Activated CD4-positive, CD25-positive, alpha-beta regulatory T cell treated with anti-CD3 and anti-CD28 coated beads, Interleukin-2, amount 50 U/mL, for 72 hours (primary cell): ENCODE data around the gene RBM47.
"Not testable (repeated sequence)": the region's sequence is repeated elsewhere in the genome, so short reads cannot be mapped to it uniquely, and the experiment has no call there.

Experiments used
- DNase-seq: peaks from one replicate; pipeline ENCODE4 v3.0.0; 2021

RBM47 gene

DNA sequence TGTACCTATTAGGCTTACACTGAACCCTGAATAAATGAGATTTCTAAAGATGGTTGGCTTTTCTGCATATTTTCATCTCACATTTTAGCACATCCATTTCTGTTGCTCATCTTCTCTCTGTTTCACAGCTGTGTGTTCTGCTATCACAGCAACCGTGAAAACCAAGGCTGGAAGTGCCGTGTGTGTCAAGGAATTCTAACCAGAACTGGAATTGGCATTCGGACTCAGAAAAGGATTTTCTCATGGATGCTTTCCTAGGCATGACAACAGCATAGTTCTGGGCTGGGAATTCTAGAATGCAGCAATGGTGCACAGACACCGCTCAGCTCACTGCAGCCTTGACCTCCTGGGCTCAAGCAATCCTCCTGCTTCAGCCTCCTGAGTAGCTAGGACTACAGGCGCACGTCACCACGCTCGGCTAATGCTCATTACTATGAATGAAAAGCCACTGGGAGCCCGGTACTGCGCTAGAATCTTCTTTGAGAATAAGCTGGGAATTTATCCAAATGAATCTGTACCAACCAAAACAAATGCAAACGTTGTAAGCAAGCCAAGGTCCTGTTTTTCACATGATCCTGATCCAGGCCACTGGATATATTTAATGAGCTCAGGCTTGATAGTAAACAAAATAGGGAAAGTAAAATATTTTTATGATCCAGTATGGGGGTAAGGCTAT is 105.2 kb downstream of the RBM47 start:
- DNase-seq = no peak

DNA sequence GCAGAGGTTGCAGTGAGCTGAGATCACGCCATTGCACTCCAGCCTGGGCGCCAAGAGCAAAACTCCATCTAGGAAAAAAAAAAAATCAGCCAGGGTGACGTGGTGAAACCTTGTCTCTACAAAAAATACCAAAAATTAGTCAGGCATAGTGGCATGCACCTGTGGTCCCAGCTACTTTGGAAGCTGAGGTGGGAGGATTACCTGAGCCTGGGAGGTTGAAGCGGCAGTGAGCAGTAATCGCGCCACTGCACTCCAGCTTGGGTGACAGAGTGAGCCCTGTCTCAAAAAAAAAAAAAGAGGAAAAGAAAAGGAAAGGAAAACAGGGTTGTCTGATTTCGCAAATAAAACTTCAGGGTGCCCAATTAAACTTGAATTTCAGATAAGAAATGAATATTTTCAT is 106.1 kb downstream of the RBM47 start:
- DNase-seq = no peak

DNA sequence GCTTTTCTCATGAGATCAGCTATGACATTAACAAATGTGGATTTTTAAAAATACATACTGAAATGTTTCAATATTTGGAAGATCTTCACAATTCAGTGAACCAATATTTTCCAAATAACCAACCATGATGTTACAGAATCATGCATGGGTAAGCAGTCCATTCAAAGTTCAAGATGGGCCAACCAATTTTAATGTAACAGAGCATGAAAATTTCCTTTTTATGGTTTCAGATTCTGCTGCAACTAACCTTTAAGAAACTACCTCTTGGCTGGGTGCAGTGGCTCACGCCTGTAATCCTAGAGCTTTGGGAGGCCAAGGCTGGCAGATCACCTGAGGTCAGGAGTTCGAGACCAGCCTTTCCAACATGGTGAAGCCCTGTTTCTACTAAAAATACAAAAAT is 107.7 kb downstream of the RBM47 start:
- no peak for DNase-seq

DNA sequence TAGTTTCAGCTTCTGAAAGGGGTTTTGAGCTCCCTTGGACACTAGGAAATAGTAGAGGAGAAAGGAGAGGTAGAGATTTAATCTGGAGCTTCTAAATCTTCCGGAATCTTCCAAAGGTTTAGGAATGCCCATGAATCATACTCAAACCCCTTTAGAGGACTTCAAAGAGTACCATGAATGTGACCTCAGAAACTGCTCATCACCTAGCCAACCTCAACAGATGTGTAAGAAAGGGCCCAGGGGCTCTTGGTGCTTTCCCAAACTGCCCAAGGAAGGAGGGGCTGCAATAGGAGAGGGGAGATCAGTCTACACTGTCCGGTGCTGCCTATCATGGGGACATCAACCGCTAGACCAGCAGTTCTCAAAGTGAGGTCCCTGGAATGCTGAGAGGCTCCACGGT is 109.1 kb downstream of the RBM47 start:
- no peak for DNase-seq

DNA sequence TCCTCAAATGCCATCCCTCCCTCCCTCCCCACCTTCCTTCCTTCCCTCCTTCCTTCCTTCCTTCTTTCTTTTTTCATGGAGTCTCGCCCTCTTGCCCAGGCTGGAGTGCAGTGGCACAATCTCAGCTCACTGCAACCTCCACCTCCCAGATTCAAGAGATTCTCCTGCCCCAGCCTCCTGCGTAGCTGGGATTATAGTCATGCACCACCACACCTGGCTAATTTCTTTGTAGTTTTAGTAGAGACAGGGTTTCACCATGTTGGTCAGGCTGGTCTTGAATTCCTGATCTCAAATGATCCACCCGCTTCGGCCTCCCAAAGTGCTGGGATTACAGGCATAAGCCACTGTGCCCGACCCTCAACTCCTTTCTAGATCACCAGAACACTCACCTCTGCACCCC is 112.6 kb downstream of the RBM47 start:
- not testable (repeated sequence) for DNase-seq

DNA sequence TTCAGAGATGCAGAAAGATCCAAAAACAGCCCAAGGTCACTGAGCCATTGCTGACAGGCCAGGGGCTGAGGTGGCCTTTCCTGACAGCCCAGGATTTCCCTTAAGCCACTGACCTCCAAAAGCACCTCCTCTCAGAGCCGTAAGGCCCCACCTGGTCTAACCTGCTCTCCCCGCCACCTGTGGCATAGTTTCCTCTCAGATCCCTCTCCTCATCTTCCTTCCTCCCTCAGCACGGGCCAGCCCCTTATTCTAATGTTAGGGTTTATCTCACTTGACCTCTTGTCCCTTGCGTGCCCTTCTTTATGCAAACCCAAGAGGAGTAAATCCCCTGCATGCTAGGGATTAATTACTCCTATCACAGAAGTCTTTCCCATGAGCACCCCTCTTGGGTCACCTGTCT is 113.0 kb downstream of the RBM47 start:
- no peak for DNase-seq

DNA sequence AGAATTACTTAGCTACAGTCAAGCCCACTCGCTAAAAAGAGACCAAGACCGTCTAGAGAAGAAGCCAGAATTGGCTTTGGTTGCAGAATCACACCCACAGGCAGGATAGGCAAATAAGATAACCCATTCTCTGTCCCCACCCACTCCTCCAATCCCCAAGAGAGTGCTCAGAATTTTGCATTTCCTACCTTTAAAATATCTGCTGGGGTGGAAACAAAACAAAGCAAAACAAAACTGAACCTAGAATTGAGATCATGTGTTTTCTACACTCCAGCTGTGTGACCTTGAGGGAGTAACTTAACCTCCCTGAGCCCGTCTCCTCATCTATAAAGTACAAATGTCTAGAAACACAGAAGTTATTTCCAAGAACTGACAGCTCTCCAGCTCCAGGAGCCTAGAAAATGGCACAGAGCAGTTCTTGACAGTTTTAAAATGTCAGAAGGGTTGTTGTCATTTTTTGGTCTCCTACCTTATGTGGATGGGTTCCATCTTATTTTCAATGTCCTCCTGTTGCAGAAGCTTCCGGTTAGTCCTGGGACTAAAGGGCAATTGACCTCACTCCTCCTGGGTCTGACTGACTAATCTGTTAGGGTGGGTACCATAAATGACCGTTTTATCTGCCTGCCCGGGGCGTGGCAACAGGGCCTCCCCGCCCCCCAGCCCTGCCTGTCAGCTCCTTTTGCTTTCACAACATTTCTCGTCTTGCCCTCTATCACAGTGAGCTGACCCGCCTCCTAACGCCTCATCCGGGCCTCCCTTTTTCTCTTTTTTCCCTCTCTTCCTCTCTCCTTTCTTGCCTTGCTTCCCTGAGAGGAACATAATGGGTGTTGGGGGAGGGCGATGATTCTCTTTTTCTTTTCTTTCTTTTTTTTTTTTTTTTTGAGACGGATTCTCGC is 114.0 kb downstream of the RBM47 start:
- DNase-seq = no peak

DNA sequence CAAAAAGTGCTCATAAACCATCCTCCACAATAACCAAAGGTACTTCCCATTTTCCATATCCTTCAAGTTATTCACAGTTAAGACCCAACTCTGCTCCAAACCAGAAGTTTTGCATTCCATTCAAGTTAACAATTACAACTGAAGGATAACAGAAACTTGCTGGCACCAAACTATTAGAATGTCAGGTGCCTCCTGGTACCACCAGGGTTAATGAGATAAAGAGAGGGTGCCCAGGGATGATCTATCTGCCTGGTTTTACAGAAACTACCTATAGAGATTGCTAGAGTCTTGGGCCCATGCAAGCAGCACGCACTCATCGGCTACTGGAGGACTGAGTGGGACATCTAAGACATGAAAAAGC is 114.6 kb downstream of the RBM47 start:
- DNase-seq = no peak

DNA sequence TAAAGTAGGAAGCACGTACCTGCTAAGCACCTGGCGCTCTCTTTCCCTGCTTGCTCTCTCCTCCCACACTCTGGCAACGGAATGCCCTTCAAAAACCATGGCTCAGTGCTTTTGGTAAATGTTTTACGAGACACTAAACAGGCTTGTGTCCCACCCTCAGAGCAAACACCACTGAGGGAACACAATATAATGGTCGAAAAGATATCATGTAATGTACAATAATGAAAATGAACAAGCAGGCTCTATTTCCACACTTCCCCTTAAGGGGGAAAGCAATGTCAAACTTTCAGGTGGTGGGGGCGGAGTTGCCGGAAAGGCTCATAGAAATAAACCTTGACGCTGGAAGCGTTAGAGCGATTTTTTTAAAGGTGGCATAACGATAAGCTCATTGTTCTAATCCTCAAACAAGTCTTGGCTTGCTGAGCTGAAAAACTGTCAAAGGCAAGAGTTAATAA is 115.1 kb downstream of the RBM47 start:
- no peak for DNase-seq

DNA sequence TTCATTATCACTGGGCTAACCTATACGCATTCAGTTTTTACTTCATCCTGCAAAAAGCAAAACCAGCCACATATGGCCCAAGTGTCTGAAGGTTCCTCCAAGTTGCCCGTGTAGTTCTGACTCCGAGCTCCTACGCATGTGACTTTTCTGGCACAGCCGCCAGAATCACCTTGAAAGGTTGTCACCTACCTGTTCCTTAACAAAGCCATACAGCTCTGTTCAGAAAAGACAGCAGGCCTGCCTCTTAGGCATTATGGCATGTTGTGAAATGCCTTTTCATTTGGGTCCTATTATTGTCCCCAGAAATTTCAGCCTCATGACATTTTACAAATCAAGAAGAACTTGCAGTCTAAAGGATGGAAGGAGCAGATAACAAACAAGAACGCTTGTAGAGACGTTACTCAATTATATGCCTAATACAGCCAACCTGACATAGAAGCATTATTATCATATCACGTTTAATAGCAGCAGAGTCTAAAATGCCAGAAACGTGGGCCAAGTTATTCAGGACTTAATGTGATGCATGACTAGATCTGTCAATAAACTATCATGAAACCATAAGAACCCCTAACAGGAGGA is 118.5 kb downstream of the RBM47 start:
- DNase-seq = no peak

DNA sequence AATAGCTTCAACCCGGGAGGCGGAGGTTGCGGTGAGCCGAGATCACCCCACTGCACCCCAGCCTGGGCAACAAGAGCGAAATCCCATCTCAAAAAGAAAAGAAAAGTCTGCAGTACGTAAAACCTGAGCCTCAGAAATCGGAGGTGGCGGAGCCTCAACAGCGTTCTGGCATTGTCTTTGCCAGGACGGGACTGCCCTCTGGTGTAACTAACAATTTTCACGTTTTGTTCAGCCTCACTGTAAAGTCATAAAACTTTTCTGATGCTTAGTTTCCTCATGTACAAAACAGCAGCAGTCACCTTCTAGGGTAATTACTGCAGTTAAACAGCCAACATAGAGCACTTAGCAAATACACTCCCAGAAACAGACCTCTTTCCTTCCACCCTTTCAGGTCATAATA is 121.7 kb downstream of the RBM47 start:
- no peak for DNase-seq

DNA sequence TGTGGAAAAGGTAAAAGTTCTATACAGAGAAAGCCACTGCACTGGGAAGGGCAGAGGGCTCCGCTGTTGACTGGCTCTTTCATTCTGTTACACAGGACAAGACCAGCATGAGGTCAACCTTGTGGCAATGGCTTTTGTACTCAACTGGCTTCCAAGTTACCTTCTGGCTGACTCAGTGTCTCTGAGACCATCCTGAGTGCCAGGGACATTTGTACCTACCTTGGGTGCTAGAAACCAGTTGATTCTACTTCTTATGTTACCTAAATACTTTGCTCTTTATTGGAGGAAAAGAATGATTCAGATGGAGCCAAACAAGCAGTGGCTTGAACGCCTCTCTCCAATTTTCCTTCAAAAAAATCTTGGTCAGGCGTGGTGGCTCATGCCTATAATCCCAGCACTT is 123.2 kb downstream of the RBM47 start:
- DNase-seq = no peak

DNA sequence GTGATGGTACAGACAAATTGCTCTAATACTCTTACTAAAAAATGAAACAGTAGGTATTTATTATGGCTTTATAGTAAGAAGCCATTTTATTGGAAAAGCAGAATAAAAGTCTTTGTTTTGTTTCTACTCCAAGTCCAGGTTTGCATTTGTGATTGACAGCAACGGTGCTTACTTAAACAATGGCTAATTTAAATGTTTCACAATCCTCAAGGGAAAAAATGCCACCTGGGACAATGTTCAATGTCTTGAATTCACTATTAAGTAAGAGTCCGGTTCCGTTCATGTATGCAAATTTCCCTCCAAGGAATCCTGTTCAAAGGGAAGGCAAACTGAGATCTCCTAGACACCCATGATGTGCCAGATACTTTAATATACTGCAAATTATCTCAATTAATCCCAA is 123.6 kb downstream of the RBM47 start:
- no peak for DNase-seq

DNA sequence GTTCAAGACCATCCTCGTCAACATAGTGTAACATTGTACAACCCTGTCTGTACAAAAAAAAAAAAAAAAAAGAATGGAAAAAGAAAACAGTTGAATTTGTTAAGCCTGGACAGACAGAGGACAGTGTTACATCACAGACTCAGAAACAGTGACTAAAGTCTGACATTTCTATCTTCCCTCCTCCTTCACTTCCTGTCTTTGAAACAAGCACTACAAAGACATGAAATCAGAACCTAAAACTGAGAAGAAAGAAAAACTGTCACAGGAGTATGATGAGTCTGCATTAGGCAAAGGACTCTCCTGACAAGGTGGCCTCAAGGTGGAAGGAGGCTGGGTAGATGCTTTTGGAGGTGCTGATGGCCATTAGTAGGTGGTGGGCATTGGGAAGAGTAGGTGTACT is 126.7 kb downstream of the RBM47 start:
- DNase-seq = no peak

DNA sequence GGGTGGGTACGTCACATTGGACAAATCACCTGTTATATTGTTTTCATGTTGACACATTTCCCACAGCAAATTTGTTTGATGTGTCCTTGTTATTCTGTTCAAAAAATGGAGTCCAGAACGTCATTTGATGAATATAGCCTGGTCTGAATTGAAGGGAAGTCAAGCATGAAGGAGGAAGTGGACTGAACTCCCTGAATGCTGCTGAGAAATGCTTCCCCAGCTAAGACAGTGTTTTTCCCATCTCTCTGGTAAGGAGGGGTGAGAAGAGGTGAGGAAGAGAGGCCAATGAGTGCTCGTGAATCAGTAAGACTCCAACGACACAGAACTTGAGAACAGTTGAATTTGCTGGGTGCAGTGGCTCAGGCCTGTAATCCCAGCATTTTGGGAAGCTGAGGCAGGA is 127.4 kb downstream of the RBM47 start:
- DNase-seq = no peak

DNA sequence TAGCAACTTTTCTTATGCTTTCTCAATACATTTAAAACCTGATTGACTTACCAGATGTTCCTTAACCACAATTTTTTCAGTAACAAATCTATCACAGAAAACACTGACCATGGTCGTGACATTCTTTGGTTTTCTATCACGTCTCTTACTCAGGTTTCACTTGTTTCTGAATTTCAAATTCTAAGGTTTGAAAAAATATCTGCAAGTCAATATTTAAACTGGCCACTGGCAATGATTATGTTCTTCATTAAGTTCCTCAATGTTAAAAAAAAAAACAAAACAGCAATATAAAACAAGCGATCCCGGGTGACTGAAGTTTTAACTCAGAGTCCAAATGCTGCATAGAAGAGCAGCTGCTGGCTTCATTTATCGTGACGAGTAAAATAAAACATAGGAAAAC is 128.9 kb downstream of the RBM47 start:
- no peak for DNase-seq

DNA sequence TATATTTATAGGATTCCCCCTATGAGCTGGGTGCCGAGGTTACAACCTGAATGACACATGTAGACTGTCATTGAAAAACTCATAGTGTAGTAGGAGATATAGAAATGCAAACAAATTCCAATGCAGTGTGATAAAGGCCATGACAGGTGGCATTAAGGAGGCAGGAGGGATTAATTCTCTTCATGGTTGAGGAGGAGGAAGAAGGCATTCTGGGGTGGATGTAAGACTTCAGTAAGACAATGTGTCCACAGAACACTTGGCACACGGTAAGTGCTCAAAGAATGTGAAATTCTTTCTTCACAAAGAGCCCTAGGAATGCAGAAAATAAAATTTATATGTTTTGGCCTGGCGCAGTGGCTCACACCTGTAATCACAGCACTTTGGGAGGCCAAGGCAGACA is 136.5 kb downstream of the RBM47 start:
- no peak for DNase-seq

DNA sequence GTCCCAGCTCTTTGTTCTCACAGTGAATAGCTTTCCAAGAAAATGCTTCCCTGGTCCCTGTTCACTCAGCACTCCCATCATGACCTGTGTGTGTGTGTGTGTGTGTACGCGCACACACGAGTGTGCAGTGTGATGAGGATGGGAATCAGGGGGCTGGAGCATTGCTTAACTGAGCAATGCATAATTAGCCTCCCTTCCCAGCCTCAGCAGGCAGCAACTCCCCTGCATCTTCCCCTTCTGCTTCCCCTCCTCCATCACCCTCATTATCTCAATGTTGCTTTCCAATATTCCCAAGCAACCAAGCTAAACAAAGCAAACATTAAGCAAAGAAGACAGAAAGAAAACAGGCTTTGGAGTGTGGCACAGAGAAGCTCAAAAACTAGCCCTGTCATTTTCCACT is 137.0 kb downstream of the RBM47 start:
- no peak for DNase-seq

DNA sequence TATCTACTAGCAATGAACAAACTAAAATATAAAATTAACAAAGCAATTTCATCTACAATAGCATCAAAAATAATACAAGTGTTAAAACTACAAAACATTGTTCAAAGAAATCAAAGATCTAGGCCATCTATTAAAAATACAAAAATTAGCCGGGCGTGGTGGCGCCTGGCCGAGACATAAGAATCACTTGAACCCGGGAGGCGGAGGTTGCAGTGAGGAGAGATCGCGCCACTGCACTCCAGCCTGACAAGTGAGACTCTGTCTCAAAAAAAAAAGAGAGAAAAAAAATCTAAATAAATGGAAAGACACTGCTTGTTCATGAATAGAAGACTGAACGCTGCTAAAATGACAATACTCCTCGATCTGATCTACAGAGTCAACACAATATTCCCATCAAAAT is 139.2 kb downstream of the RBM47 start:
- DNase-seq = no peak

DNA sequence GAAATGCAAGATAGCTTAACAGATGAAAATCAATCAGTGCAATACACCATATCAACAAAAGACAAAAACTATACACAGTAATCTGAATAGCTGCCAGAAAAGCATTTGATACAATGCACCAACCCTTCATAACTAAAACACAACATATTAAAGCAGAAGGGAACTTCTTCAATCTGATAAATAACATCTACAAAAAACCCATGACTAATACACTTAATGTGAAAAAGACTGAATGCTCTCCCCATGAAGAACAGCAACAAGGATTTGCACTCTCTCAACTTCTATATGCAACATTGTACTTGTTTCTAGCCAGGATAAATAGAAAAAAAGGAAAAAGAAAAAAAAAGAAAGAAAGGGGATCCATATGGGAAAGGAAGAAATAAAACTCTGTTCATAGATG is 139.7 kb downstream of the RBM47 start:
- DNase-seq = no peak

DNA sequence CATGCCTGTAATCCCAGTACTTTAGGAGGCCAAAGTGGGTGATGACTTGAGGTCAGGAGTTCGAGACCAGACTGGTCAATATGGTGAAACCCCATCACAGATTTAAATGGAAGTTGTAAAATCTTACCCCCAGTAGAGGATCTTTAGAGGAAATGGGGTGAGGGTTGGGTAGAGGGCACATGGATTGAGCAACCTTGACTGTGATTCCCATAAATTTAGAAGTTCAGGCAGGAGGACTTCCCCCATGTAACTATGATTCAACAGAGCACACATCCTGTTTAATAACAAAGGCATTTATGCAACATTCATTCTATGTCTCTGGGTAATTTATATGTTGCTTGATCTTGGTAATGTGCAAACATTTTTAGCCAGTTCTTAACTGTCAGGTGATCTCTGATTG is 143.1 kb downstream of the RBM47 start:
- DNase-seq = no peak

DNA sequence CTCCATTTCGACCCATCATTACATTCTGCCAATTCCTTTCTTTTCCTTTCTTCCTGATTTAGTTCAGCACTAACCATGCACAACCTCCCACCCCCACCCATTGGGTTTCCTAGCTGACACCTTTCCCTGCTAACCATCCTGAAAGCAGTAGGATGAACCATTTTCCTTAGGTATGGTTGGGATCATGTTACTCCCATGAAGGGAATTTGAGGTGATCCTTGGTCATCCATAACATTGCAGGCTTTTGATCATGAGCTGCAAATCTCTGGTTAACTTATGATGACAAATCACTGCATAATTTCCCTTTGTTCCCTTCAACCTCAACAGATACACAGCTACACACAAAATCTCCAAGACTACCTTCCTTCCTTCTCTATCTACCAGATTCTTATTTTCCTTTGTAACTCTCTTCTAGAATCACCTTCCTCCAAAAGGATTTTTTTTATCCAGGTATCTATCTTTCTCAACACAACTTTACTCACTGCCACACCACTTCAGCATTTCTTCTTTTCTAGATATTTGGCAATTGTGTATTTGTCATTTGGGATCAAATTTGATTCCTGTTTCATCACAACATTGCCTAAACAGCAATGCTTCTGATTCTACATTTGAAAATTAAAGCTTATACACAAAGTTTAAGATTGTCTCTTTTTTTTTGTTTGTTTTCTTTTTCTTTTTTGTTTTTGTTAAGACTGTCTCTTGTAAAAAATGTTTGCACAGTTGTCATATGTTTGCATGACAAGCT is 145.1 kb downstream of the RBM47 start:
- no peak for DNase-seq

DNA sequence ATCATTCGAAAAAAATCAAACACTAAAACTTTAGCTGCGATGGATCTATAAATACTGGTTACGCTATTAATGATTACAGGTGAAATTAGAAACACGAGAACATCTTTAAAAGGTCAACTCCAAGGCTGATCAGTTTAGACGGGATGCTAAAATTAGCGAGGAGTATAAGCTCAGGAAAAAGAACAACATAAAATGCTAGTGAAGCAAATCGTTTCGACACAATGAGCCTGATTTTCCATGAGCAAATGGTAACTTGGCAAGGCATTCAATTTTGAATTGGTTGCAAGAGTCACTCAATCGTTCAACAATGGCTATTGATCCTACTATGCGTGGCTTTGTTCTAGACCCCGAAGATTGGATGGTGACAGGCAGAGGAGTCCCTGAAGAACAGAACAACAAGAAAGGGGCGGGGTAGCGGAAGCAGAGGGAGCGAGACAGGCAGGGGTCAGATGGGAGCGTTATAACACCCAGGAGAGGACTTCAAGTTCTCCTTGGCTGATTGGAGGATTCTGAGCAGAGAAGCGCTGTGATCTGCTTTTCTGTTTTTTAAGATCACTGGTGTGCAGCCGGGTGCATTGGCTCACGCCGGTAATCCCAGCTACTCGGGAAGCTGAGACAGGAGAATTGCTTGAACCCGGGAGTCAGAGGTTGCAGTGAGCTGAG is 146.5 kb downstream of the RBM47 start:
- no peak for DNase-seq
